ENCODE data around the gene NELFA. TPM values are rescaled to one million over a fixed set of nuclear protein-coding genes. Genes with fewer than 3 reads are reported as not detected.

NELFA gene
- total and polyA plus RNA-seq, 2 of the 13 experiments (the other 11 are each of a cell fraction or from before 2014, with no cell fraction given) = 13.3 to 18.5 TPM

DNA sequence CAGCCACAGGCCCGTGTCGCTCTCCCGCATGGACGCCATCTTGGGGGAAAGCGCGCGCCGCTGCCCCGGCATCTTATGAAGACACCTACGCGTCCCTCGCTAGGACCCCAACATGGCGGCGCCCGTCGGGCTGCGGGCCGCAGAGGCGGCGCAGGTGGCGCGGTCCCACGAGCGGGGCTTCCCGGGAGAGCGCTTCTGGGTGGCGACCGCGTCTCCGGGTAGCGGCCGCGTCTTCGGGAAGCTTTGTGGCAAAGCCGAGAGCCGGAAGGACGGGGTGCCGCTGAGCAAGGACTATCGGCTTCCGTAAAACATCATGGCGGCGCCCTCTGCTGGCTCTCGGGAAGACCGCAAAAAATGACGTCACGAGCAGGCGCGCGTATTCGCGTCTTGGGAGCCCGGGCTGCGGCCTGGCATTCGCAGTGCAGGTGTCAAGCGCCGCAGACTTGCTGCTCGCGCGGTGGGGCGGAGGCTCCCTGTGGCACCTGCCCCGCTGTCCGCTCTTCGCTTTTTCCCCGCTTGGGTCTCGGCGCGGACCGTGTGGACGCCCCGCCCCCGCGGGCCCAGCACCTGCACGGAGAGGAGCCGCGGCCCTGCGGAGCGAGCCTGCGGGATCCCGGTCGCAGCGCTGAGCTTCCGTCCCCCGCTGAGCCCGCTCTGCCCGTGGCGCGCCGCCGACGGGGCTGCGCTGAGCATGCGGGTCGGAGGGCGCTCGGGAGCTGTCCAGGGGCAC is at the start of gene NELFA (continued):
- TF ChIP-seq FOSL2 (CRISPR knock-in tag; IDR thresholded peaks at IDR 0.05) (peak; percentile 22; the same call in 1 of the 2 replicates), DPF2 (CRISPR knock-in tag; IDR thresholded peaks at IDR 0.05; ENCODE audit: borderline replicate concordance, low read depth) (no peak), SNRNP70 (IDR thresholded peaks at IDR 0.05; ENCODE audit: low read depth, low read length) (no peak), ZNF782 (CRISPR knock-in tag; IDR thresholded peaks at IDR 0.05; ENCODE audit: borderline replicate concordance) (no peak), JUN (CRISPR knock-in tag; IDR thresholded peaks at IDR 0.05) (no peak; the same call in 1 of the 2 replicates), MXI1 (IDR thresholded peaks at IDR 0.05; ENCODE audit: borderline replicate concordance, low read depth, low read length) (peak; percentile 53; the same call in 1 of the 3 replicates), ZSCAN25 (CRISPR knock-in tag; IDR thresholded peaks at IDR 0.05) (0 out of 2 replicates have a peak, but pooled peaks have one; percentile 50), ZNF34 (CRISPR knock-in tag; IDR thresholded peaks at IDR 0.05; ENCODE audit: borderline replicate concordance) (no peak), MAFF (IDR thresholded peaks at IDR 0.05; ENCODE audit: low read depth, low read length) (no peak), PHF5A (CRISPR knock-in tag; IDR thresholded peaks at IDR 0.05; ENCODE audit: low read depth, unreplicated experiment) (no peak), CEBPB (IDR thresholded peaks at IDR 0.05; ENCODE audit: borderline replicate concordance, low read depth, low read length) (no peak), ZNF30 (CRISPR knock-in tag; IDR thresholded peaks at IDR 0.05) (peak; percentile 93), ZNF446 (CRISPR knock-in tag; IDR thresholded peaks at IDR 0.05) (peak; percentile 97), KDM4B (CRISPR knock-in tag; IDR thresholded peaks at IDR 0.05) (peak; percentile 64; the same call in 1 of the 2 replicates)
- TF ChIP-seq, protein P1, sequence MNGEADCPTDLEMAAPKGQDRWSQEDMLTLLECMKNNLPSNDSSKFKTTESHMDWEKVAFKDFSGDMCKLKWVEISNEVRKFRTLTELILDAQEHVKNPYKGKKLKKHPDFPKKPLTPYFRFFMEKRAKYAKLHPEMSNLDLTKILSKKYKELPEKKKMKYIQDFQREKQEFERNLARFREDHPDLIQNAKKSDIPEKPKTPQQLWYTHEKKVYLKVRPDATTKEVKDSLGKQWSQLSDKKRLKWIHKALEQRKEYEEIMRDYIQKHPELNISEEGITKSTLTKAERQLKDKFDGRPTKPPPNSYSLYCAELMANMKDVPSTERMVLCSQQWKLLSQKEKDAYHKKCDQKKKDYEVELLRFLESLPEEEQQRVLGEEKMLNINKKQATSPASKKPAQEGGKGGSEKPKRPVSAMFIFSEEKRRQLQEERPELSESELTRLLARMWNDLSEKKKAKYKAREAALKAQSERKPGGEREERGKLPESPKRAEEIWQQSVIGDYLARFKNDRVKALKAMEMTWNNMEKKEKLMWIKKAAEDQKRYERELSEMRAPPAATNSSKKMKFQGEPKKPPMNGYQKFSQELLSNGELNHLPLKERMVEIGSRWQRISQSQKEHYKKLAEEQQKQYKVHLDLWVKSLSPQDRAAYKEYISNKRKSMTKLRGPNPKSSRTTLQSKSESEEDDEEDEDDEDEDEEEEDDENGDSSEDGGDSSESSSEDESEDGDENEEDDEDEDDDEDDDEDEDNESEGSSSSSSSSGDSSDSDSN (CRISPR knock-in tag; IDR thresholded peaks at IDR 0.05) = peak; percentile 97
- TF ChIP-seq, protein P2, sequence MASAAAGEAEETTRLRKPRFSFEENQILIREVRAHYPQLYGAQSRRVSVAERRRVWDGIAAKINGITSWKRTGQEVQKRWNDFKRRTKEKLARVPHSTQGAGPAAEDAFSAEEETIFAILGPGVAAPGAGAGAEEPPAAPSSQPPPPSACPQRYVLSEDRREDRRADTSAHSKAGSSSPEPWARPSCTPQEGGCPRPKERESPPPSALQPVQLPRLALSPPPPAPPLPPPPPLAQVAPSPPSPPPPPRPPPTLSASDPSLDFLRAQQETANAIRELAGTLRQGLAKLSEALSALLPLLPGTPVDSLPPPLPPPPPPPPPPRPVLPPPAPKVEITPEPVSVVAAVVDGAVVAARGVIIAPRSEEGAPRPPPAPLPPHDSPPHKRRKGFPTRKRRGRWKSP (CRISPR knock-in tag; IDR thresholded peaks at IDR 0.05) = peak; percentile 95
- TF ChIP-seq, protein P3, sequence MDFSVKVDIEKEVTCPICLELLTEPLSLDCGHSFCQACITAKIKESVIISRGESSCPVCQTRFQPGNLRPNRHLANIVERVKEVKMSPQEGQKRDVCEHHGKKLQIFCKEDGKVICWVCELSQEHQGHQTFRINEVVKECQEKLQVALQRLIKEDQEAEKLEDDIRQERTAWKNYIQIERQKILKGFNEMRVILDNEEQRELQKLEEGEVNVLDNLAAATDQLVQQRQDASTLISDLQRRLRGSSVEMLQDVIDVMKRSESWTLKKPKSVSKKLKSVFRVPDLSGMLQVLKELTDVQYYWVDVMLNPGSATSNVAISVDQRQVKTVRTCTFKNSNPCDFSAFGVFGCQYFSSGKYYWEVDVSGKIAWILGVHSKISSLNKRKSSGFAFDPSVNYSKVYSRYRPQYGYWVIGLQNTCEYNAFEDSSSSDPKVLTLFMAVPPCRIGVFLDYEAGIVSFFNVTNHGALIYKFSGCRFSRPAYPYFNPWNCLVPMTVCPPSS (IDR thresholded peaks at IDR 0.05) = no peak
- TF ChIP-seq, protein P4, sequence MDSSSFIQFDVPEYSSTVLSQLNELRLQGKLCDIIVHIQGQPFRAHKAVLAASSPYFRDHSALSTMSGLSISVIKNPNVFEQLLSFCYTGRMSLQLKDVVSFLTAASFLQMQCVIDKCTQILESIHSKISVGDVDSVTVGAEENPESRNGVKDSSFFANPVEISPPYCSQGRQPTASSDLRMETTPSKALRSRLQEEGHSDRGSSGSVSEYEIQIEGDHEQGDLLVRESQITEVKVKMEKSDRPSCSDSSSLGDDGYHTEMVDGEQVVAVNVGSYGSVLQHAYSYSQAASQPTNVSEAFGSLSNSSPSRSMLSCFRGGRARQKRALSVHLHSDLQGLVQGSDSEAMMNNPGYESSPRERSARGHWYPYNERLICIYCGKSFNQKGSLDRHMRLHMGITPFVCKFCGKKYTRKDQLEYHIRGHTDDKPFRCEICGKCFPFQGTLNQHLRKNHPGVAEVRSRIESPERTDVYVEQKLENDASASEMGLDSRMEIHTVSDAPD (CRISPR knock-in tag; IDR thresholded peaks at IDR 0.05) = 0 out of 2 replicates have a peak, but pooled peaks have one; percentile 65
- TF ChIP-seq, protein P5, sequence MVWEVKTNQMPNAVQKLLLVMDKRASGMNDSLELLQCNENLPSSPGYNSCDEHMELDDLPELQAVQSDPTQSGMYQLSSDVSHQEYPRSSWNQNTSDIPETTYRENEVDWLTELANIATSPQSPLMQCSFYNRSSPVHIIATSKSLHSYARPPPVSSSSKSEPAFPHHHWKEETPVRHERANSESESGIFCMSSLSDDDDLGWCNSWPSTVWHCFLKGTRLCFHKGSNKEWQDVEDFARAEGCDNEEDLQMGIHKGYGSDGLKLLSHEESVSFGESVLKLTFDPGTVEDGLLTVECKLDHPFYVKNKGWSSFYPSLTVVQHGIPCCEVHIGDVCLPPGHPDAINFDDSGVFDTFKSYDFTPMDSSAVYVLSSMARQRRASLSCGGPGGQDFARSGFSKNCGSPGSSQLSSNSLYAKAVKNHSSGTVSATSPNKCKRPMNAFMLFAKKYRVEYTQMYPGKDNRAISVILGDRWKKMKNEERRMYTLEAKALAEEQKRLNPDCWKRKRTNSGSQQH (CRISPR knock-in tag; IDR thresholded peaks at IDR 0.05; ENCODE audit: low read depth) = peak; percentile 62
- TF ChIP-seq, protein P6, sequence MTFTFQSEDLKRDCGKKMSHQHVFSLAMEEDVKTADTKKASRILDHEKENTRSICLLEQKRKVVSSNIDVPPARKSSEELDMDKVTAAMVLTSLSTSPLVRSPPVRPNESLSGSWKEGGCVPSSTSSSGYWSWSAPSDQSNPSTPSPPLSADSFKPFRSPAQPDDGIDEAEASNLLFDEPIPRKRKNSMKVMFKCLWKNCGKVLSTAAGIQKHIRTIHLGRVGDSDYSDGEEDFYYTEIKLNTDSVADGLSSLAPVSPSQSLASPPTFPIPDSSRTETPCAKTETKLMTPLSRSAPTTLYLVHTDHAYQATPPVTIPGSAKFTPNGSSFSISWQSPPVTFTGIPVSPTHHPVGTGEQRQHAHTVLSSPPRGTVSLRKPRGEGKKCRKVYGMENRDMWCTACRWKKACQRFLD (CRISPR knock-in tag; IDR thresholded peaks at IDR 0.05; ENCODE audit: borderline replicate concordance) = 0 out of 2 replicates have a peak, but pooled peaks have one; percentile 29
